Medulla oblongata (tissue), 1 donor: Measurements from ENCODE around the gene STAT3.
A peak's percentile ranks its signal among the peaks of the same experiment; 100 is the strongest.
"Not testable (repeated sequence)": the region's sequence is repeated elsewhere in the genome, so short reads cannot be mapped to it uniquely, and the experiment has no call there.

Source experiments
- DNase-seq: peaks from one replicate; pipeline ENCODE4 v3.0.0-alpha.2; 2015; ENCODE audit errors: extremely low spot score

The STAT3 gene

GRCh38 chr17:42388381-42389134 is at the start of gene STAT3:
TSS of gene STAT3 (minus strand) at chr17:42388442. CDS start at chr17:42348516, 39,926 bp downstream.
- DNase-seq, result peak; percentile 100

GRCh38 chr17:42436391-42436790 is 48.1 kb upstream of the STAT3 start:
- no peak for DNase-seq

GRCh38 chr17:42431758-42432161 is 43.5 kb upstream of the STAT3 start:
- no peak for DNase-seq

DNA sequence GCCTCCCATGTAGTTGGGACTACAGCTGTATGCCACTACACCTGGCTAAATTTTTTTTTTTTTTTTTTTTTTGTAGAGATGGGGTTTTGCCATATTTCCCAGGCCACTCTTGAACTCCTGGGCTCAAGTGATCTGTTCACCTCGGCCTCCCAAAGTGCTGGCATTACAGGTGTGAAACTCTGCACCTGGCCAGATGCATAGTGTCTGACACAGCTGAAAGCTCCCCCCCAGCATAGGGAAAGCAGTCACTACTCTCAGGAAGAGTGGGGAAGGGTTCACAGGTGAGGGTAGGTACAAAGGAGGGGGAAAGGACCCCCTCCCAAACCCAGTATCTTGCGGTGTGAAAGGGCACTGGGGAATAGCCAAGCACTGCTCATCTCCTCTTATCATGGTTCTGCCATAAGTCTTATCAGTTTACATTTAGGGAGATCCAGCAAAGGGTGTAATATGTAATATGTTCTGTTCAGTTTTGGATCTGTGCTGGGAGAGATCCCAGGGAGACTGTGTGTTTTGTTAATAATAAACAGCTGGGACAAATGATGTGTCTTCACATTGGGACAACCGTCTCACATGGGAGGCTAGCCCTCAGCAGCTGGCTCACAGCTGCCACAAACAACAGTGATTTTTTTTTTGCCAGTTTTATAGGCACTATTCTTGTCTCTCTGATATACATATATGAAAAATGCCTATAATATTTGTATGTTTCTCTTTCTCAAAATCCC is 41.6 kb upstream of the STAT3 start:
- DNase-seq, result no peak

GRCh38 chr17:42428141-42428944 is 40.1 kb upstream of the STAT3 start:
- peak; percentile 91 for DNase-seq

DNA sequence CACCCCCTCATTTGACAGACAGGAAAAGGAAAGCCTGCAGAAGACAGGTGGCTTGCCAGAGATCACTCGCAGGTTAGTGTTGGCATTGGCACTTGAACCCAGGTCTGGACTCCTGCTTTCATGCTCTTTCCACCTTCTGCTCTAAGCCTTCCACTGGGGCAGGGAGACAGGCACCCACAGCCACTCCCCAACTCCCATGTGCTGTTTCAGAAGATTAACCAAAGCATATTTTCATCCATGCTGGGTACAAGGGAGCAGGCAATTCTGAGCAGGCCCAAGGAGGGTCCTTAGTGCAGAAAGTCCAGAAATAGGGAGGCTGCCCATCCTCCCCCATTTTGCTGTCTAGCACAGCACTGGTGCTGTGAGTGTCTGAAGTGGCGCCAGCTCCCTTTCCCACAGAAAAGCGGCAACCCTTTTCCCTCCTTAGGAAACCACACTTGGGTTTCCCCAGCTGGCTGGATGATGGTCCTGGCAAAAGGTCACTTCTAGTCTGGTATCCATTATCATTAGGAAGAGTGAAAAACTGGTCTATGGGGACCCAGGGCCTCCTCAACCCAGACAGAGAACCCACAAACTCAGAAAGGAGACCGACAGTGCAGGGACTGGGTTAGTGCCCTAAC is 36.9 kb upstream of the STAT3 start:
- DNase-seq, result no peak

DNA sequence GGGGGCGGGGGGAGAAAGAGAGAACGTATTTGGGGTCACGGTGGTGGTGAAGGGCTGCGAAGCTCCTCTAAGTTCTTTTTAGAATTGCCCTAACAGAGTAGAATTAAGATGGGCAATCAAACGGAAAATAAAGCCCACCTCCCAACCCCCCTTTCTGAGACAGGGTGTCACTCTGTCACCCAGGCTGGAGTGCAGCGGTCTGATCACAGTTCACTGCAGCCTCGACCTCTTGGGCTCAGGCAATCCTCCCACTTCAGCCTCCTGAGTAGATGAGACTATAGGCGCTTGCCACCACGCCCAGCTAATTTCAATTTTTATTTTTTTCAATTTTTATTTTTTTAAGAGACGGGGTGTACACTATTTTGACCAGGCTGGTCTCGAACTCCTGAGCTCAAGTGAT is 35.5 kb upstream of the STAT3 start:
- no peak for DNase-seq

DNA sequence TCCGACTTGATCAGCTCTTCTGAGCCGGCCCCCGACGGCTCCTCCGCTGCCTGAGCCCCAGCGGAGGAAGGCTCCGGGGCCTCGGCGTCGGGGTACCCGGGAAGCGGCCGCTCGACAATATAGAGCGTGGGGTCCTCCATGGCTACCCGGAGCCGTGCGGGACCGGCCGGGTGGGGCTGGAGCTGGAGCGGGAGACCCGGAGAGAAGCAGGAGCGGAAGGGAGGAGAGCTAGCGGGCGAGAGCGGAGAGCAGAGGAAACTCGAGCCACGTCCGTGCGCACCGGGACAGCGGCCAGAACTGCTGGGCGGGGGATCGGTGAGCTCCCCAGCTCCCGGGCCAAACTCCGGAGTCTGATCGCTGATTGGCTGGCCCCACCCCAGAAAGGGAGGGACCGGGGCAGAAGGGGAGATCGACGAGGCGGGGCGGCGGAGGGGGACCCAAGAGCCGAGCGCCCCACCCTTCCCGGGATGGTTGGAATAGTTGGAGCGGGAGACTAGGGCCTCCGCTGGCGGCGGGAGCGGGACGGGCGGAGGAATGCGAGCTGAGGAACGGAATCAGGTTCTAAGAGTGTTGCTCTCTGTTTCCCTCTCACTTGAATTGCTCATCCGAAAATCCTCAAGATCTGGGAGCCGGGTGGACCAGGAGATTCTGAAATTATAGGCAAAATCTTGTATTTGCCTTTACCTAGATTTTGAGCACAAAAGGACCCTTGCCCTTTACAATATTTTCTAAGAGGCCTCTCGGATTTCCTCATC is 34.9 kb upstream of the STAT3 start, which contains the start of gene CAVIN1:
Gene CAVIN1 (minus strand): TSS at position 299 of the 755 bp plus-strand sequence. CDS start 159 bp downstream, at position 140.
- DNase-seq, result peak; percentile 91

- no peak for DNase-seq
Observed at GRCh38 chr17:42422412-42422957, 34.2 kb upstream of the STAT3 start.

- DNase-seq, result no peak
Observed at GRCh38 chr17:42421507-42422338, 33.5 kb upstream of the STAT3 start.

GRCh38 chr17:42421136-42421506 is 32.9 kb upstream of the STAT3 start:
- DNase-seq, result no peak

GRCh38 chr17:42417981-42418380 is 29.7 kb upstream of the STAT3 start:
- not testable (repeated sequence) for DNase-seq

DNA sequence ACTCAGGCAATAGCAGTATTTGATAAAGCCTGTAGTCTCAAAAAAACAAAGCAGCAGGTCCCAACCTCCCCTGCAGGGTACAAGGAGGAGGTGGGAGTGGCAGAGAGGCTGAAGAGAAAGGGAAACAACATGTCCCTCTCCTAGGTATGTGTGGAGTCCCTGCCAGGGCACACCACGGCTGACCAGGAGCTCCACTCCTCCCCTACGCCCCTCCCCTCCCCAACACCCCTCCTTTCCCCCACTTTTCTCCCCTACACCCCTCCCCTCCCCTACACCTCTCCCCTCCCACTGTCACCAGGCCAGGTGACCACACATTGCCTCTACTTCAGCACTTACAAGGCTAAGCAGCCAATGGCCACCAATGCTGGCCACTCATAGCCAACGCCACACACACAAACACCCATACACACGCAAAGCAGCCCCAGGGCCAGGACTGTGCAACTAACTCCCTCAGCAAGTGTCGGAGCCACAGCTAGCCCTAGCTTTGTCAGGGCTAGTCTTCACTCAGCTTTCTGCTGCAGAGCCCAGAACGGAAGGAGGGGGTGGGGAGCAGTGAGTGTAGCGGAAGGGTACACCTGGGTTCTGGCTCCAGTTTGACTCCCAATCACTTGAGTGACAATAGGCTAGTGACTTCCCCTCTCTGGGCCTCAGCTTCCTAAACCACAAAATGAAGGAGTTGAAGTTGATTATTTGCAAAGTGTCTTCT is 26.6 kb upstream of the STAT3 start:
- DNase-seq, result no peak

DNA sequence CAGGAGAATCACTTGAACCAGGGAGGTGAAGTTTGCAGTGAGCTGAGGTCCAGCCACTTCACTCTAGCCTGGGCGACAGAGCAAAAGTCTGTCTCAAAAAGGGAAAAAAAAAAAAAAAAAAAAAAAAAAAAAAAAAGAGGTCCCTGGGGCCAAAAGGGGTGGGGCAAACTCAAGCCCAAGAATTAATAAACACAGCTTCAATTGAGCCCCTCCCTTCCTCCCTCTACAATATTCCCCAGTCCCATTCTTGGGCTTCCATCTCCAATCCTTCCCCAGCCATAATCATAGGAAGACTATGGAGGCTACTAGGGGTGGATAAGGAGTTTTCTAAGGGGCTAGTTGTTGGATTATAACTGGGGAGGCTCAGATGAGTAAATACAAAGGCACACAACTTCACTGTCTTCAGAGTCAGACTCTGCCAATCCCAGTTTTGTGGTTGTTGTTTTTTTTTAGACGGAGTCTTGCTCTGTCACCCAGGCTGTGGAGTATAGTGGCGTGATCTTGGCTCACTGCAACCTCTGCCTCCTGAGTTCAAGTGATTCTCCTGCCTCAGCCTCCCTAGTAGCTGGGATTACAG is 25.3 kb upstream of the STAT3 start:
- no peak for DNase-seq

GRCh38 chr17:42411905-42412679 is 23.9 kb upstream of the STAT3 start:
- DNase-seq, result no peak

- DNase-seq, result no peak
Observed at GRCh38 chr17:42411361-42411760, 23.1 kb upstream of the STAT3 start.

- no peak for DNase-seq
Observed at GRCh38 chr17:42410319-42410685, 22.1 kb upstream of the STAT3 start.
